IMR-90 (cell line): ENCODE measurements around the gene SP140. TPM values are rescaled to one million over a fixed set of nuclear protein-coding genes. Genes with fewer than 3 reads are reported as not detected.

Experiments
- ATAC-seq: fragments of 200-7000 bp; cut with Tn5 transposase; 2 replicates; pipeline ENCODE4 v1.9.1; 2020; ENCODE audit warnings: low read depth, mild to moderate bottlenecking, moderate library complexity
- BruUV-seq: library from RNA; stranded (reverse); fragments of 400-500 nt; replicated peaks from 2 replicates; lab custom pipeline; 2021; lab: Mats Ljungman, UMichigan
- CTCF ChIA-PET: fragments of 300-600 bp; formaldehyde crosslinking; extraction: SDS; loops from one replicate; lab custom pipeline; 2021; ENCODE audit warnings: antibody characterized with exemption; lab: Yijun Ruan, JAX
- POLR2A ChIA-PET: fragments of 300-600 bp; sonication (Branson Sonifier 250); formaldehyde crosslinking; loops from one replicate; lab custom pipeline; 2022; ENCODE audit warnings: antibody characterized with exemption; ENCODE audit not compliant: unreplicated experiment; lab: Charles Lee
- DNase-seq: peaks from one replicate; pipeline ENCODE4 v3.0.0; 2013
- H2AFZ ChIP-seq: replicated peaks from 2 replicates; pipeline ENCODE3; 2013; ENCODE audit warnings: low read length, mild to moderate bottlenecking; ENCODE audit not compliant: poor library complexity
- H2AK5ac ChIP-seq: 2 replicates; pipeline ENCODE4 v1.6.1; 2013; ENCODE audit warnings: low read depth, low read length, inconsistent platforms
- H2AK9ac ChIP-seq: replicated peaks from 2 replicates; pipeline ENCODE3; 2013; ENCODE audit warnings: mild to moderate bottlenecking, low read depth, low read length, moderate library complexity; ENCODE audit not compliant: poor library complexity
- H2BK120ac ChIP-seq: 2 replicates; pipeline ENCODE4 v1.6.1; 2013; ENCODE audit warnings: low read depth, low read length, inconsistent platforms
- H2BK15ac ChIP-seq: 3 replicates; pipeline ENCODE4 v1.6.1; 2013; ENCODE audit warnings: low read depth, low read length, inconsistent platforms
- H2BK20ac ChIP-seq: 2 replicates; pipeline ENCODE4 v1.6.1; 2013; ENCODE audit warnings: low read depth, mild to moderate bottlenecking, inconsistent platforms, low read length, moderate library complexity
- H2BK5ac ChIP-seq: 2 replicates; pipeline ENCODE4 v1.6.1; 2013; ENCODE audit warnings: mild to moderate bottlenecking, low read depth, low read length, inconsistent platforms; ENCODE audit not compliant: poor library complexity, severe bottlenecking
- H3K14ac ChIP-seq: replicated peaks from 2 replicates; pipeline ENCODE4 v1.6.1; 2013; ENCODE audit warnings: low read depth, low read length, inconsistent platforms
- H3K18ac ChIP-seq: 2 replicates; pipeline ENCODE4 v1.6.1; 2013; ENCODE audit warnings: low read depth, low read length, control low read depth
- H3K23ac ChIP-seq: 2 replicates; pipeline ENCODE4 v1.6.1; 2013; ENCODE audit warnings: low read depth, low read length, inconsistent platforms
- H3K27ac ChIP-seq: 2 replicates; pipeline ENCODE4 v1.5.1; 2013; ENCODE audit warnings: mild to moderate bottlenecking, control low read depth, low read length; ENCODE audit not compliant: insufficient read depth
- H3K27me3 ChIP-seq: 2 replicates; pipeline ENCODE4 v1.6.1; 2013; ENCODE audit warnings: low read length; ENCODE audit not compliant: control insufficient read depth, insufficient read depth
- H3K36me3 ChIP-seq: 2 replicates; pipeline ENCODE4 v1.6.1; 2013; ENCODE audit warnings: low read length, mixed read lengths; ENCODE audit not compliant: control insufficient read depth, insufficient read depth
- H3K4ac ChIP-seq: 2 replicates; pipeline ENCODE4 v1.6.1; 2013; ENCODE audit warnings: low read depth, low read length, inconsistent platforms
- H3K4me1 ChIP-seq: 2 replicates; pipeline ENCODE4 v1.6.1; 2013; ENCODE audit warnings: low read length, mixed read lengths; ENCODE audit not compliant: control insufficient read depth, insufficient read depth
- H3K4me2 ChIP-seq: 2 replicates; pipeline ENCODE4 v1.6.1; 2013; ENCODE audit warnings: low read depth, mild to moderate bottlenecking, control low read depth, low read length, moderate library complexity
- H3K4me3 ChIP-seq: 2 replicates; pipeline ENCODE4 v1.5.1; 2013; ENCODE audit warnings: low read depth, mild to moderate bottlenecking, control low read depth, low read length, moderate library complexity; ENCODE audit not compliant: insufficient read depth
- H3K56ac ChIP-seq: 2 replicates; pipeline ENCODE4 v1.6.1; 2013; ENCODE audit warnings: low read length, inconsistent platforms; ENCODE audit not compliant: insufficient read depth; ENCODE audit errors: extremely low read depth
- H3K79me1 ChIP-seq, 2 experiments: 2 replicates each; pipeline ENCODE4 v1.6.1; 2013; ENCODE audit warnings: low read length in 2 of 2, inconsistent platforms in 1 of 2, low read depth in 1 of 2
- H3K9ac ChIP-seq: 2 replicates; pipeline ENCODE4 v1.6.1; 2013; ENCODE audit warnings: low read depth, low read length, control low read depth
- H3K9me1 ChIP-seq: 2 replicates; pipeline ENCODE4 v1.6.1; 2013; ENCODE audit warnings: low read length, inconsistent platforms; ENCODE audit not compliant: insufficient read depth
- H3K9me3 ChIP-seq: 2 replicates; pipeline ENCODE4 v1.6.1; 2013; ENCODE audit warnings: low read length; ENCODE audit not compliant: control insufficient read depth, insufficient read depth
- H4K20me1 ChIP-seq: 2 replicates; pipeline ENCODE4 v1.6.1; 2013; ENCODE audit warnings: low read length, inconsistent platforms; ENCODE audit not compliant: insufficient read depth
- H4K5ac ChIP-seq: 2 replicates; pipeline ENCODE4 v1.6.1; 2013; ENCODE audit warnings: mild to moderate bottlenecking, low read depth, low read length, control low read depth
- H4K8ac ChIP-seq, 2 experiments: 2 replicates each; pipeline ENCODE4 v1.6.1; 2013; ENCODE audit warnings: low read depth in 2 of 2, low read length in 2 of 2, control low read depth in 1 of 2, inconsistent platforms in 1 of 2
- H4K91ac ChIP-seq: 2 replicates; pipeline ENCODE4 v1.6.1; 2013; ENCODE audit warnings: low read depth, low read length, inconsistent platforms; ENCODE audit not compliant: insufficient read depth
- CHD1 ChIP-seq: IDR thresholded peaks from 2 replicates; pipeline ENCODE4 v1.6.1; 2012; ENCODE audit warnings: low read depth, low read length, improper control_type of control experiment
- CTCF ChIP-seq: conservative IDR thresholded peaks from 2 replicates; pipeline ENCODE4 v1.5.1; 2012; ENCODE audit warnings: mild to moderate bottlenecking, low read depth, low read length, improper control_type of control experiment
- ELK1 ChIP-seq: fragments of 150-350 bp; IDR thresholded peaks from 2 replicates; pipeline ENCODE4 v1.6.1; 2016; ENCODE audit warnings: low read depth, mild to moderate bottlenecking, low read length, moderate library complexity, borderline replicate concordance
- FOS ChIP-seq: fragments of 150-350 bp; IDR thresholded peaks from 2 replicates; pipeline ENCODE4 v1.6.1; 2016; ENCODE audit warnings: low read depth, low read length
- MAFK ChIP-seq: IDR thresholded peaks from 2 replicates; pipeline ENCODE4 v1.6.1; 2012; ENCODE audit warnings: low read depth, low read length, improper control_type of control experiment
- NFE2L2 ChIP-seq: fragments of 150-350 bp; IDR thresholded peaks from 2 replicates; pipeline ENCODE4 v1.6.1; 2016; ENCODE audit warnings: low read depth, mild to moderate bottlenecking, low read length
- POLR2A ChIP-seq: IDR thresholded peaks from 2 replicates; pipeline ENCODE4 v1.6.1; 2012; ENCODE audit warnings: mild to moderate bottlenecking, low read depth, low read length
- SMC3 ChIP-seq: fragments of 150-350 bp; IDR thresholded peaks from 2 replicates; pipeline ENCODE4 v1.6.1; 2016; ENCODE audit warnings: low read depth, mild to moderate bottlenecking, antibody characterized with exemption, low read length, moderate library complexity
- WGBS, 2 experiments: methylation state at CpG; one replicate each; pipeline versions ENCODE4 v1.1.5 to v1.1.7; 2013; ENCODE audit warnings: missing lambda C conversion rate in 2 of 2; ENCODE audit not compliant: insufficient read length in 1 of 2; ENCODE audit errors: extremely low coverage in 2 of 2; 5-methylcytosine and 5-hydroxymethylcytosine counted together
- dilution Hi-C: fragments of 300-500 bp; cut with HindIII; formaldehyde crosslinking; loops from one replicate; pipeline ENCODE4 v1.14.3; 2018; ENCODE audit warnings: low sequenced_read_pairs; ENCODE audit not compliant: unreplicated experiment
- in situ Hi-C: fragments of 300-500 bp; cut with MboI; formaldehyde crosslinking; loops from 3 replicates; pipeline ENCODE4 v1.14.3; 2019; ENCODE audit warnings: low sequenced_read_pairs, inconsistent platforms, mixed read lengths
- intact Hi-C: fragments of 100-400 bp; cut with micrococcal nuclease; formaldehyde crosslinking; loops from 2 replicates; pipeline ENCODE4 v1.10.0; 2022
- polyA plus RNA-seq, 3 experiments: library from polyadenylated mRNA; depleted of rRNA; stranded (reverse); fragments of >200 nt; gene quantifications; 2 replicates each; pipeline ENCODE4 v1.2.3, GENCODE V29; 2012; ENCODE audit warnings: low replicate concordance in 1 of 3
- total RNA-seq: library from RNA; depleted of rRNA; stranded (reverse); fragments of >200 nt; gene quantifications from 2 replicates; pipeline ENCODE4 v1.2.3, GENCODE V29; 2012

The SP140 gene
- total and polyA plus RNA-seq, 2 of the 4 experiments (the other 2 are of a cell fraction): 1.4 TPM

- no peaks in the 10 kb centered on the region for H4K20me1 ChIP-seq
- dilution Hi-C loops (no loop called here), in situ Hi-C loops (no loop called here), intact Hi-C loops (no loop called here)
- H3K56ac ChIP-seq: no peak overlapping the region
- H3K36me3 ChIP-seq: peaks cover 1% of the 10 kb centered on the region; the same call in 1 of the 2 replicates
- ATAC-seq: no peak
- H3K14ac ChIP-seq: no peak overlapping the region
- H3K23ac ChIP-seq: no peak overlapping the region
- H3K4me2 ChIP-seq: no peak overlapping the region
- no peak for DNase-seq
- H3K18ac ChIP-seq: no peak overlapping the region
- no peaks in the 10 kb centered on the region for H3K4me1 ChIP-seq
- H4K5ac ChIP-seq: no peak overlapping the region
- no peak overlapping the region for H3K4me3 ChIP-seq
- no peak overlapping the region for H2AK5ac ChIP-seq
- no peak overlapping the region for H3K4ac ChIP-seq
- ChIA-PET CTCF (no interaction called here), POLR2A (no interaction called here)
- H3K79me1 ChIP-seq: no peaks in the 10 kb centered on the region
- 100% methylated on average over 1 of the region's 3 CpGs; no CpG with 5 or more reads in 1 of the 2 experiments for WGBS, 2 experiments
- H3K9me3 ChIP-seq: no peaks in the 10 kb centered on the region
- H2BK5ac ChIP-seq: no peak overlapping the region
- no peak overlapping the region for H4K8ac ChIP-seq
- H3K9me1 ChIP-seq: peaks cover 7% of the 10 kb centered on the region; the same call in 1 of the 2 replicates
- H2AK9ac ChIP-seq: no peak overlapping the region
- no peaks in the 10 kb centered on the region for H3K27me3 ChIP-seq
- no peak overlapping the region for H4K91ac ChIP-seq
- H2AFZ ChIP-seq: no peak overlapping the region
- BruUV-seq: no TSS peak
- no peak overlapping the region for H3K9ac ChIP-seq
- H2BK20ac ChIP-seq: no peak overlapping the region
- H2BK120ac ChIP-seq: no peak overlapping the region
- no peak overlapping the region for H2BK15ac ChIP-seq
- H3K27ac ChIP-seq: no peak overlapping the region
- no peak for TF ChIP-seq NFE2L2
- no peak for TF ChIP-seq CHD1
- TF ChIP-seq ELK1: no peak
- no peak for TF ChIP-seq FOS
- no peak for TF ChIP-seq CTCF
- no peak for TF ChIP-seq SMC3
- no peak for TF ChIP-seq MAFK
- no peak for TF ChIP-seq POLR2A
These were observed 48.5 kb upstream of the SP140 start for GRCh38 chr2:230176996-230177395.
